GM18507 (cell line): Measurements from ENCODE around the gene PIGBOS1.
A peak's percentile ranks its signal among the peaks of the same experiment; 100 is the strongest.
"Not testable (repeated sequence)": the region's sequence is repeated elsewhere in the genome, so short reads cannot be mapped to it uniquely, and the experiment has no call there.

Experiments
- DNase-seq: peaks from one replicate; pipeline ENCODE4 v3.0.0; 2011; ENCODE audit warnings: low read depth; ENCODE audit not compliant: insufficient read length; ENCODE audit errors: extremely low spot score
- FAIRE-seq: peaks from 2 replicates; lab custom pipeline; 2011; peaks lifted over from hg19 to GRCh38; lab: Jason Lieb, UNC

PIGBOS1 gene

GRCh38 chr15:55319537-55320237 is 764 bp upstream of the PIGBOS1 start:
- FAIRE-seq = peak; percentile 26
- DNase-seq = peak; percentile 15

GRCh38 chr15:55302801-55303200 is 16.1 kb downstream of the PIGBOS1 start:
- not testable (repeated sequence) for FAIRE-seq, DNase-seq

- no peak for DNase-seq
- no peak for FAIRE-seq
Measured at GRCh38 chr15:55297315-55297714, 21.6 kb downstream of the PIGBOS1 start.

GRCh38 chr15:55290528-55291057 is 28.3 kb downstream of the PIGBOS1 start:
- DNase-seq = peak; percentile 57
- peak; percentile 85 for FAIRE-seq

GRCh38 chr15:55289746-55290527 is 29.0 kb downstream of the PIGBOS1 start, which contains the start of gene RAB27A:
TSS of gene RAB27A (minus strand) at chr15:55289813. CDS start at chr15:55234934, 54,879 bp downstream.
- DNase-seq (peak; percentile 49), FAIRE-seq (peak; percentile 60)

- DNase-seq = no peak
- FAIRE-seq = no peak
Measured at GRCh38 chr15:55289011-55289745, 29.7 kb downstream of the PIGBOS1 start.

- DNase-seq (no peak), FAIRE-seq (no peak)
Measured at GRCh38 chr15:55288006-55288717, 30.8 kb downstream of the PIGBOS1 start.

GRCh38 chr15:55286442-55287189 is 32.3 kb downstream of the PIGBOS1 start:
- FAIRE-seq, DNase-seq: not testable (repeated sequence)

- DNase-seq (no peak), FAIRE-seq (no peak)
Measured at GRCh38 chr15:55284426-55284825, 34.5 kb downstream of the PIGBOS1 start.

- no peak for DNase-seq
Measured at GRCh38 chr15:55283379-55284147, 35.4 kb downstream of the PIGBOS1 start.

GRCh38 chr15:55282284-55282833 is 36.6 kb downstream of the PIGBOS1 start:
- DNase-seq = no peak
- no peak for FAIRE-seq

More at GRCh38 chr15:55283379-55284147, 35.4 kb downstream of the PIGBOS1 start:
- peak; percentile 15 for FAIRE-seq

- DNase-seq = no peak
- no peak for FAIRE-seq
Measured at GRCh38 chr15:55281517-55282228, 37.2 kb downstream of the PIGBOS1 start.

GRCh38 chr15:55280589-55280988 is 38.3 kb downstream of the PIGBOS1 start:
- not testable (repeated sequence) for DNase-seq, FAIRE-seq

- DNase-seq = no peak
Measured at GRCh38 chr15:55279746-55280351, 39.1 kb downstream of the PIGBOS1 start.

GRCh38 chr15:55279100-55279745 is 39.7 kb downstream of the PIGBOS1 start:
- FAIRE-seq = no peak
- no peak for DNase-seq

More at GRCh38 chr15:55279746-55280351, 39.1 kb downstream of the PIGBOS1 start:
- peak; percentile 97 for FAIRE-seq

- FAIRE-seq (no peak), DNase-seq (no peak)
Measured at GRCh38 chr15:55277715-55278114, 41.2 kb downstream of the PIGBOS1 start.
